HEK293 (cell line): ENCODE measurements around the gene AKT1.

ENCODE experiments used
- KLF16 ChIP-seq: fragments of 450-650 bp; formaldehyde crosslinking; IDR thresholded peaks from 2 replicates; pipeline ENCODE4 v1.5.1; 2017; ENCODE audit warnings: missing biosample characterization, missing genetic modification characterization
- SALL2 ChIP-seq: fragments of 450-650 bp; formaldehyde crosslinking; IDR thresholded peaks from 2 replicates; pipeline ENCODE4 v1.5.0; 2017; ENCODE audit warnings: missing biosample characterization, mild to moderate bottlenecking, missing genetic modification characterization, borderline replicate concordance
- TCF7L2 ChIP-seq: IDR thresholded peaks from 2 replicates; pipeline ENCODE4 v1.6.1; 2011; ENCODE audit warnings: low read depth, mild to moderate bottlenecking, inconsistent platforms, low read length, moderate library complexity, borderline replicate concordance
- YY1 ChIP-seq: fragments of 450-650 bp; formaldehyde crosslinking; IDR thresholded peaks from 2 replicates; pipeline ENCODE4 v1.5.1; 2018; ENCODE audit warnings: missing biosample characterization, missing genetic modification characterization
- ZBTB6 ChIP-seq: fragments of 450-650 bp; formaldehyde crosslinking; IDR thresholded peaks from 2 replicates; pipeline ENCODE4 v1.5.1; 2017; ENCODE audit warnings: missing biosample characterization, missing genetic modification characterization
- ZNF623 ChIP-seq: fragments of 450-650 bp; formaldehyde crosslinking; IDR thresholded peaks from 2 replicates; pipeline ENCODE4 v1.5.1; 2016; ENCODE audit warnings: missing biosample characterization, missing genetic modification characterization
- TF ChIP-seq, protein P1 (sequence below): fragments of 450-650 bp; formaldehyde crosslinking; IDR thresholded peaks from 2 replicates; pipeline ENCODE4 v1.5.1; 2016; ENCODE audit warnings: missing biosample characterization, missing genetic modification characterization
- TF ChIP-seq, protein P2 (sequence below): fragments of 450-650 bp; formaldehyde crosslinking; IDR thresholded peaks from 2 replicates; pipeline ENCODE4 v1.5.1; 2016; ENCODE audit warnings: missing biosample characterization, missing genetic modification characterization

DNA sequence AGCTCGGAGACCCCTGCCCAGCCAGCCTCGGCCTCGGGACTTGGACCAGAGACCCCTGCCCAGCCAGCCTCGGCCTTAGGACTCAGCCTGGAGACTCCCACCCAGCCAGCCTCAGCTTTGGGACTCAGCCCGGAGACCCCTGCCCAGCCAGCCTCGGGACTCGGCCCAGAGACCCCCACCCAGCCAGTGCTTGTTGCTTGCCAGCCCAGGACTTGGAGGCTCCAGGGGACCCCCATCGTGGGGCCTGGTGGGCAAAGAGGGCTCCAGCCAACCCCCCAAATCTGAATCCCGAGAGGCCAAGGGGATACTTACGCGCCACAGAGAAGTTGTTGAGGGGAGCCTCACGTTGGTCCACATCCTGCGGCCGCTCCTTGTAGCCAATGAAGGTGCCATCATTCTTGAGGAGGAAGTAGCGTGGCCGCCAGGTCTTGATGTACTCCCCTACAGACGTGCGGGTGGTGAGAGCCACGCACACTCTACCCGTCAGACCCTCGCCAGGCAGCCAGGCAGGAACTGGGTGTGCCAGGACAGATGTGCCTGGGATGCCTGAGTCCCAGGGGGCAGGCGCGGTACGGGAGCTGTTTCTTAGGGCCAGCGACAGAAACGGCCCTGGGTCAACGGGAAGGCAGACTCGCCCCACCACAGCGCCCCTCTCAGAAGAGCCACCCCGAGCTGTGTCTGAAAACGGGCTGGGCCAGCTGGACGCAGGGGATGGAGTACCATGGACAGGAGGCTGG, 15.6 kb downstream of the AKT1 start:
- TF ChIP-seq, protein P1, sequence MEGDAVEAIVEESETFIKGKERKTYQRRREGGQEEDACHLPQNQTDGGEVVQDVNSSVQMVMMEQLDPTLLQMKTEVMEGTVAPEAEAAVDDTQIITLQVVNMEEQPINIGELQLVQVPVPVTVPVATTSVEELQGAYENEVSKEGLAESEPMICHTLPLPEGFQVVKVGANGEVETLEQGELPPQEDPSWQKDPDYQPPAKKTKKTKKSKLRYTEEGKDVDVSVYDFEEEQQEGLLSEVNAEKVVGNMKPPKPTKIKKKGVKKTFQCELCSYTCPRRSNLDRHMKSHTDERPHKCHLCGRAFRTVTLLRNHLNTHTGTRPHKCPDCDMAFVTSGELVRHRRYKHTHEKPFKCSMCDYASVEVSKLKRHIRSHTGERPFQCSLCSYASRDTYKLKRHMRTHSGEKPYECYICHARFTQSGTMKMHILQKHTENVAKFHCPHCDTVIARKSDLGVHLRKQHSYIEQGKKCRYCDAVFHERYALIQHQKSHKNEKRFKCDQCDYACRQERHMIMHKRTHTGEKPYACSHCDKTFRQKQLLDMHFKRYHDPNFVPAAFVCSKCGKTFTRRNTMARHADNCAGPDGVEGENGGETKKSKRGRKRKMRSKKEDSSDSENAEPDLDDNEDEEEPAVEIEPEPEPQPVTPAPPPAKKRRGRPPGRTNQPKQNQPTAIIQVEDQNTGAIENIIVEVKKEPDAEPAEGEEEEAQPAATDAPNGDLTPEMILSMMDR (tag by site-specific recombination) = no peak
- no peak for TF ChIP-seq TCF7L2
- TF ChIP-seq YY1 (tag by site-specific recombination) = no peak
- no peak for TF ChIP-seq ZBTB6 (tag by site-specific recombination)
- no peak for TF ChIP-seq KLF16 (tag by site-specific recombination)
- no peak for TF ChIP-seq SALL2 (tag by site-specific recombination)
- TF ChIP-seq, protein P2, sequence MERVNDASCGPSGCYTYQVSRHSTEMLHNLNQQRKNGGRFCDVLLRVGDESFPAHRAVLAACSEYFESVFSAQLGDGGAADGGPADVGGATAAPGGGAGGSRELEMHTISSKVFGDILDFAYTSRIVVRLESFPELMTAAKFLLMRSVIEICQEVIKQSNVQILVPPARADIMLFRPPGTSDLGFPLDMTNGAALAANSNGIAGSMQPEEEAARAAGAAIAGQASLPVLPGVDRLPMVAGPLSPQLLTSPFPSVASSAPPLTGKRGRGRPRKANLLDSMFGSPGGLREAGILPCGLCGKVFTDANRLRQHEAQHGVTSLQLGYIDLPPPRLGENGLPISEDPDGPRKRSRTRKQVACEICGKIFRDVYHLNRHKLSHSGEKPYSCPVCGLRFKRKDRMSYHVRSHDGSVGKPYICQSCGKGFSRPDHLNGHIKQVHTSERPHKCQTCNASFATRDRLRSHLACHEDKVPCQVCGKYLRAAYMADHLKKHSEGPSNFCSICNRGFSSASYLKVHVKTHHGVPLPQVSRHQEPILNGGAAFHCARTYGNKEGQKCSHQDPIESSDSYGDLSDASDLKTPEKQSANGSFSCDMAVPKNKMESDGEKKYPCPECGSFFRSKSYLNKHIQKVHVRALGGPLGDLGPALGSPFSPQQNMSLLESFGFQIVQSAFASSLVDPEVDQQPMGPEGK (tag by site-specific recombination) = no peak
- TF ChIP-seq ZNF623 (tag by site-specific recombination) = no peak
